OCI-LY3 (cell line): ENCODE measurements around the gene LTBP4.

Source experiments
- H2AFZ ChIP-seq: fragments of 200-600, 300-600 bp; shearing (Covaris generic); 2 replicates; pipeline ENCODE4 v1.6.0; 2014; ENCODE audit warnings: antibody characterized with exemption, low read depth, low read length
- H3K27ac ChIP-seq: fragments of 200-600, 300-600 bp; sonication (generic); 2 replicates; pipeline ENCODE4 v1.5.1; 2014; ENCODE audit warnings: mild to moderate bottlenecking, low read length, moderate library complexity, mixed read lengths
- H3K27me3 ChIP-seq: fragments of 200-600, 300-600 bp; sonication (generic); 2 replicates; pipeline ENCODE4 v1.6.1; 2014; ENCODE audit warnings: low read depth, low read length, mixed read lengths
- H3K36me3 ChIP-seq: fragments of 200-600, 300-600 bp; sonication (generic); replicated peaks from 2 replicates; pipeline ENCODE3; 2014; ENCODE audit warnings: low read depth, low read length, mixed read lengths
- H3K4me1 ChIP-seq: fragments of 300-600, 200-600 bp; sonication (generic); 2 replicates; pipeline ENCODE4 v1.6.1; 2014; ENCODE audit warnings: low read length, mixed read lengths
- H3K4me2 ChIP-seq: fragments of 200-600, 300-600 bp; sonication (generic); 2 replicates; pipeline ENCODE4 v1.6.1; 2014; ENCODE audit warnings: low read length, mixed read lengths
- H3K4me3 ChIP-seq: fragments of 300-600, 200-600 bp; sonication (generic); 2 replicates; pipeline ENCODE4 v1.5.1; 2014; ENCODE audit warnings: antibody characterized with exemption, mild to moderate bottlenecking, low read length, moderate library complexity
- H3K79me2 ChIP-seq: fragments of 300-600, 200-600 bp; shearing (Covaris generic); 2 replicates; pipeline ENCODE4 v1.6.1; 2014; ENCODE audit warnings: mild to moderate bottlenecking, low read length, mixed read lengths
- H3K9ac ChIP-seq: fragments of 300-600, 200-600 bp; shearing (Covaris generic); 2 replicates; pipeline ENCODE4 v1.6.0; 2014; ENCODE audit warnings: mild to moderate bottlenecking, low read length, moderate library complexity
- H3K9me3 ChIP-seq: fragments of 200-600, 300-600 bp; shearing (Covaris generic); 2 replicates; pipeline ENCODE4 v1.6.1; 2014; ENCODE audit warnings: low read length, mixed read lengths; ENCODE audit not compliant: insufficient read depth
- H4K20me1 ChIP-seq: fragments of 200-600, 300-600 bp; sonication (generic); 2 replicates; pipeline ENCODE4 v1.6.1; 2016; ENCODE audit warnings: low read length, mixed read lengths; ENCODE audit not compliant: insufficient read depth
- CTCF ChIP-seq: fragments of 200-600, 300-600 bp; sonication (generic); IDR thresholded peaks from 2 replicates; pipeline ENCODE4 v1.5.1; 2014; ENCODE audit warnings: antibody characterized with exemption, low read length, low read depth
- EZH2phosphoT487 ChIP-seq: fragments of 200-600 bp; shearing (Covaris generic); IDR thresholded peaks from 2 replicates; pipeline ENCODE4 v1.6.1; 2018; ENCODE audit warnings: antibody characterized with exemption, mixed run types, low read depth

Gene LTBP4

GRCh38 chr19:40601134-40601974 lies at the start of gene LTBP4:
Gene LTBP4, plus strand, starts transcription at chr19:40601369. Its CDS starts 19 bp downstream, at chr19:40601388.
- H4K20me1 ChIP-seq = no peaks in the 10 kb centered on the region
- peaks cover 51% of the 10 kb centered on the region for H3K4me1 ChIP-seq
- H3K9me3 ChIP-seq = no peaks in the 10 kb centered on the region
- H3K27ac ChIP-seq = no peak within 1 kb of the TSS
- peak within 1 kb of the TSS; percentile 79; the same call in 1 of the 2 replicates for H2AFZ ChIP-seq
- peaks cover 21% of the 10 kb centered on the region for H3K27me3 ChIP-seq
- peak within 1 kb of the TSS; percentile 97 for H3K4me2 ChIP-seq
- TF ChIP-seq CTCF (peak; percentile 46), EZH2phosphoT487 (no peak)
- peak within 1 kb of the TSS; percentile 82 for H3K9ac ChIP-seq
- no peaks in the 10 kb centered on the region for H3K79me2 ChIP-seq
- no peaks in the 10 kb centered on the region for H3K36me3 ChIP-seq
- H3K4me3 ChIP-seq = peak within 1 kb of the TSS; percentile 80

GRCh38 chr19:40552848-40553247 lies 48.3 kb upstream of the LTBP4 start:
- TF ChIP-seq EZH2phosphoT487 (no peak), CTCF (no peak)

GRCh38 chr19:40553885-40554857 lies 47.0 kb upstream of the LTBP4 start:
- H3K4me3 ChIP-seq = no peak overlapping the region

More at GRCh38 chr19:40552848-40553247, 48.3 kb upstream of the LTBP4 start:
- Histone ChIP-seq H3K9ac (no peak overlapping the region), H3K27ac (no peak overlapping the region), H3K4me3 (no peak overlapping the region), H3K27me3 (peaks cover 4% of the 10 kb centered on the region; the same call in 1 of the 2 replicates), H3K4me2 (no peak overlapping the region), H2AFZ (no peak overlapping the region), H3K4me1 (no peaks in the 10 kb centered on the region), H3K79me2 (no peaks in the 10 kb centered on the region), H4K20me1 (no peaks in the 10 kb centered on the region), H3K36me3 (no peaks in the 10 kb centered on the region), H3K9me3 (no peaks in the 10 kb centered on the region)

More at GRCh38 chr19:40553885-40554857, 47.0 kb upstream of the LTBP4 start:
- Histone ChIP-seq H3K4me2 (no peak overlapping the region), H3K9me3 (no peaks in the 10 kb centered on the region), H3K27me3 (no peaks in the 10 kb centered on the region), H3K27ac (no peak overlapping the region), H2AFZ (no peak overlapping the region), H3K9ac (no peak overlapping the region), H3K4me1 (no peaks in the 10 kb centered on the region), H3K36me3 (no peaks in the 10 kb centered on the region), H3K79me2 (no peaks in the 10 kb centered on the region), H4K20me1 (no peaks in the 10 kb centered on the region)
- no peak for TF ChIP-seq EZH2phosphoT487
- TF ChIP-seq CTCF = no peak
